ENCODE measurements around the gene LHPP.

Gene LHPP

DNA sequence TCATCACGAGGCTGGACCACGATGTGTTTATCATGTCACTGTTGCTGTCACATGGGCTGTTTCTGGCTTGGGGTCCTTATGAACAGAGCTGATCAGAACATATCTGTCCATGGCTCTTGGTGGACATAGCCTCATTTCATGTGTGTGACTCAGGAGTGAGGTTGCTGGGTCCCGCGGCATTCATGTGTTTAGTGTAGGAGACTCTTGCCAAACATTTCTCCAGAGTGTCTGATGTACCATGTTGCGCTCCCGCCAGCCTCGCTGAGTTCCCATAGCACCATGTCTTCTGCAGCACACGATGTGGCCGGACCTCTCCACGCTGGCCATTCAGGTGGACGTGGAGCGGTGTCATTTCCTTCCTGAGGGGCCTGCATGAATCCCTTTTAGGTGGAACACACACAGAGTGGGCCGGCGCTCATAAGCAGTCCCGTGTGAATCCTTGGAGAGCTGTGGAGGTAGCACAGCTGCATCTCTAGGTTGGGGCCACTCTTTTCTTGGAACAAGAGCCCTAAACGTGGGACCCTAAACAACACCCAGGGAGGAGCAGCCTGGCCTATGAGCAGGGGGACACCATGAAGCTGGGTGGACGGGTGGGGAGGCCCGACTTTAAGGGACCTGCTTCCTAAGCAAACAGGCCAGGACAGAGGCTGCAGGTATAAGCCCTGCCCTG is 134.6 kb downstream of the LHPP start:
- DNase-seq (ENCODE audit: low spot score), result no peak

- DNase-seq (ENCODE audit: low spot score), result no peak
Measured at GRCh38 chr10:124596962-124597845, 135.6 kb downstream of the LHPP start.

DNA sequence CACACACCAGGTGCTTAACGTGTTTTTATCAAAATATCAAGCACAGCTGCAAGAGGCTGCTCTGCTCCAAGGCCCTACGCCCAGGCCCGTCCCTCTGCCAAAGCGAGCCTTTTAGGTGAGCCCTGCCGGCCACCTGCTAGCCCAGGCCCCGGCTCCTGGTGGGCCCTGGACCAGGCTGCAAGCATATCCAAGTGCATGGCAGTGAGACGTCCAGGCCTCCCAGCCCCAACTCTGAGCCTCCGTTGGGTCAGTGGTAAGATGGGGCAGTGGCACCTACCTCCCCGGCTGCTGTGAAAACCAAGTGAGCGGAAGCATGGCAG is 136.2 kb downstream of the LHPP start:
- DNase-seq (ENCODE audit: low spot score), result no peak

DNA sequence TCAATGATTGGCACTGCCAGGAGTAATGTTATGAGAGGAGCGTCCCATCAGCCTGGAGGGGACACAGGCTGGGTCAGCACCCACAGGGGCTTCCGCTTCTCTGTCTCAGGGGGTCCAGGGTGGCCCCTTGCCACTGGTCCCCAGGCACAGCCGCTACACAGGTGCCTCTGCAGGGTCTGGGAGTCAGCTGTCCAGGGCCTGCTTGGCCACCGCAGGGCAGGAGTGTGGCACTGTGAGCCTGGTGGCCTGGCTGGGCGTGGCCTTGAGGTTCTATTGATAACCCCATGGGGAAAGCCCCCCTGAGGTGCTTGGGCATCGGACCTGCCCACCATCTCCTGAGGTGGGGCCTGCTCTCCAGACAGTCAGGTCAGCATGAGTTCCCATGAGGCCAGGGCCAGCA is 136.6 kb downstream of the LHPP start:
- DNase-seq (ENCODE audit: low spot score), result no peak

DNA sequence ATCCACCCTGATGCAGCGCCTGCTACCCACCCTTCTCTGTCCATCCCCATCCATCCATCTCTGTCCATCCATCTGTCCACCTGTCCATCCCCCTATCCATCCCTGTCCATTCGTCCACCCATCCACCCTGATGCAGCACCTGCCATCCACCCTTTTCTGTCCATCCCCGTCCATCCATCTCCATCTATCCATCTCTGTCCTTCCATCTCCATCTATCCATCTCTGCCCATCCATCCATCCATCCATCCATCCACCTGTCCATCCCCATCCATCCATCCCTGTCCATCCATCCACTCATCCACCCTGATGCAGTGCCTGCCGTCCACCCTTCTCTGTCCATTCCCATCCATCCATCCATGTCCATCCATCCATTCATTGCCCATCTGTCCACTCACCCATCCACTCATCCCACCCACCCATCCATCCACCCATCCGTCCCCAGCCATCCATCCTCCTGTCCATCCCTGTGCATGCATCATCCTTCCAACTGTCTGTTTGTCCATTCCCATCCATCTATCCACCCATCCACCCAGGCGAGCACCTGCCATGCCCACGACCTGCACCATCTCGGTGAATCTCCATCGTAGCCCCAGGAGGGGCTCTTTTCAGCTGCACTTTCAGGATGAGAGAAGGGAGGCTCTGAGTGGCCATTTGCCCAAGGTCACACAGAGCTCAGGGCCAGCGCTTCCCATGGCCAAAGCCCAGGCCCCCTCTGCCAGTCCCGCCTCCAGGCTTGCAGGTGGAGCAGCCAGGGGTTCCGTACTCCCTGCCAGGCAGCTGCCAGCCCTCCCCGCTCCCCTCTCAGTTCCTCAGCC is 137.4 kb downstream of the LHPP start:
- no peak for DNase-seq (ENCODE audit: low spot score)

DNA sequence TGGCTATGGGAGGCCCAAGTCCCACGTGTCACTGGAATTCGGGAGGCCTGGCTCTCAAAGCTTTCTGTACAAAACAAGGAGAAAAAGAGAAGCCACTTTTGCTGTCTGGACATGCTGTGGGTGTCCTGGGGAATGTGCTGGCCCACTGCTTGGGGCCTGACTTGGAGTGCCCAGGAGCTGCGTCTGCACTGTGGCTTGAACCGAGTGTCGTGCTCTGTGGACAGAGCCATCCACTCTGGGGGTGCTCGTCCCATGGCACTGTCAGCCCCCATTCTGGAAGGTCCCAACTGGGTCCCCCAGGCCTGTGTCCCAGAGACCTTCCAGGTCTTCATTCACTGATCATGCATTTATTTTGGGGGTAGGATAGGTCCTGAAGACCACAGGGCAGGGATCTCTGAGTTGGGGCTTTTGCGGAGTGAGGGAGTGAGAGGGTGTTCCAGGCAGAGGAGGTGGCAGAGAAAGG is 138.0 kb downstream of the LHPP start:
- DNase-seq (ENCODE audit: low spot score), result no peak

DNA sequence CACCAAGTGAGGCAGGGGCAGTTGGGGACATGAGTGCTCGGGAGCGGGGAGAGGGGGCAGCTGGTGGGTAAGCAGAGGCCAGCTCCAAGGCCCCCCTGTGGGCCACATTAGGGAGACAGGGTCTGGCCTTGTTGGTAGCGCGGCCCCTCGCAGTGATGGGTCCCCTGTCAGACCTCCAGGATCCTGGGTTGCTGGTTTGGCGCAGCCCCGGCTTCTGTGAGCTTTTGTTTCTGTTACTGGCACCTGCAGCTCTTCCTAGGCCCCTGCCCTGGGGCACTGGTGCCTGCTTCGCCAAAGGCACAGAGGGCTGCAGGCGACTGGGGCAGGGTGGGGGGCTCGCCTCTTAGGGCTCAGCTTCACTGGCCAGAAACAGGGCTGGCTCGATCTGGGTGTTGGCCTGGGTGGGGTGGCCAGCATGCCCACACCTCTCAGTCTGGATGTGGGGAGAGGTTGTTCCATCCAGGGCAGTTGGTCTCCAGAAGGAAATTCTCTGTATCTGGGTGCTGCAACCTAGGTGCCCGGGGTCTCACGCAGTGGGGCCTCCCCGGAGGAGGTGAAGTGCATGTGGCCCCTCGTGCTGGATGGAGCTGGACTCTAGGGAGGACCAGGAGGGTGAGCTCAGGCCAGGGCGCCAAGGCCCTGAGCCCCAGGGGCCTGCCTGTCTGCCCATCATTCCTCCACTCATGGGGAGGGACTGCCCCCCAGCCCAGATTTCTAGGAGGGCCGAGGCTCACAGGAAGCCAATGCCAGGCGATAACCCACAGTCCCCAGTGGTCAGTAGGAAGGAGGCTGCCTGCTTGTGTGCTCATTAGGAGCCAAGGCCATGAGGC is 138.6 kb downstream of the LHPP start:
- DNase-seq (ENCODE audit: low spot score), result no peak

DNA sequence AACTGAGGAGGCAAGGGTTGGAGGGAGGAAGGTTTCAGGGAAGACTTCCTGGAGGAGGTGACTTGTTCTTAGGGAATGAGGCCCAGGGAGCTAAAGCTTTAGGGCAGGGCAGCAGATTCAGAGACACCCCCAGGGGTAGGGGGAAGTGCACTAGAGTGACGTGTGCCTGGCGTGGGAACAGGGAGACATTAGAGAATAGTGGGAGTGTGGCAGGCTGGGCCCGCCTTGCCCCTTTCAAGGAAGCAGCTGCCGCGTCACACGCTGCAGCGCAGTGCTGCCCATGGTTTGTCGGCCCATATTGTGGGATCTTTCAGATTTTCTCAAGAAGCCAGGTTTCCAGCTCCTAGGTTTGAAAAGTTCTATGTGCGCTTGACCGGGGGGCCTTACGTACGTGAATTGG is 139.4 kb downstream of the LHPP start:
- DNase-seq (ENCODE audit: low spot score), result no peak

GRCh38 chr10:124601431-124602120 is 140.0 kb downstream of the LHPP start:
- DNase-seq (ENCODE audit: low spot score), result no peak

- no peak for DNase-seq (ENCODE audit: low spot score)
Measured at GRCh38 chr10:124602121-124602561, 140.5 kb downstream of the LHPP start.

GRCh38 chr10:124602646-124603365 is 141.2 kb downstream of the LHPP start:
- no peak for DNase-seq (ENCODE audit: low spot score)

GRCh38 chr10:124603376-124604213 is 142.0 kb downstream of the LHPP start:
- no peak for DNase-seq (ENCODE audit: low spot score)

- DNase-seq (ENCODE audit: low spot score), result no peak
Measured at GRCh38 chr10:124604214-124605000, 142.8 kb downstream of the LHPP start.

- DNase-seq (ENCODE audit: low spot score), result no peak
Measured at GRCh38 chr10:124605001-124605370, 143.4 kb downstream of the LHPP start.

DNA sequence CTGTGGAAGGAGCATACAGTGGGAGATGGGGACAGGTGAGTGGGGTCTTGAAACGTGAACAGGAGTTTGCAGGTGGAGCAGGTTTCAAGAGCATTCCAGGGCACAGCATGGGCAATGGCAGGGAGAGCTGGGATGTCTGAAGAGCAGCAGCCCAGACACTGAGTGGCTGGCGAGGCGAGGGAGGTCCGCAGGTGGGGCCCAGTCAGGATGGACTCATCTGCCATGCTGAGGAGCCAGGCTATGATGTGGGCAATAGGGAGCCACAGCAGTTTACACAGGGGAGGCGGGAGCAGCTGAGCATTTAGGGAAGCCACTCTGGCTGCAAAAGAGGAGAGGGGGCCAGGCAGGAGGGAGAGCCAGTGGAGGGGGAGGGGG is 143.8 kb downstream of the LHPP start:
- no peak for DNase-seq (ENCODE audit: low spot score)

GRCh38 chr10:124605856-124606812 is 144.5 kb downstream of the LHPP start:
- DNase-seq (ENCODE audit: low spot score), result no peak

- no peak for DNase-seq (ENCODE audit: low spot score)
Measured at GRCh38 chr10:124606822-124607221, 145.2 kb downstream of the LHPP start.

DNA sequence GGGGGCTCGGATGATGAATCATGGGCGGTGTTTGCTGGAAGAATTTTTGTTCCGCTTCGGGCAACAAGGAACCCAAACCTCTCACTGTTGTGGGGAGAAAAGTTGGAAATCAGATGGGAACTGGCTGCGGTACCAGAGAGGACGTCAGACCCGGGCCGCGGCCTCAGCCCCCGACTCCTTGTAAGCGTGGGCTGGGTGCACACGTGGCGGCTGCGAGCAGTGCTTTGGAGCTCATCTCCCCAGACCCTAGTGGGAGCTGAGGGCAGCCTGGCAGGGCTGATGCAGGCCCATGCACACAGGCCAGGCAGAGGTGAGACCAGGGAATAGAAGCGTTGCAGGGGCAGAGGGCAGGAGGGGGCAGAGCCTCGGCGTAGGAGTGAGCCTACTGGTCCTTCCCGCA is 146.1 kb downstream of the LHPP start:
- no peak for DNase-seq (ENCODE audit: low spot score)
